ENCODE results near the gene RAPGEF4.

DNA sequence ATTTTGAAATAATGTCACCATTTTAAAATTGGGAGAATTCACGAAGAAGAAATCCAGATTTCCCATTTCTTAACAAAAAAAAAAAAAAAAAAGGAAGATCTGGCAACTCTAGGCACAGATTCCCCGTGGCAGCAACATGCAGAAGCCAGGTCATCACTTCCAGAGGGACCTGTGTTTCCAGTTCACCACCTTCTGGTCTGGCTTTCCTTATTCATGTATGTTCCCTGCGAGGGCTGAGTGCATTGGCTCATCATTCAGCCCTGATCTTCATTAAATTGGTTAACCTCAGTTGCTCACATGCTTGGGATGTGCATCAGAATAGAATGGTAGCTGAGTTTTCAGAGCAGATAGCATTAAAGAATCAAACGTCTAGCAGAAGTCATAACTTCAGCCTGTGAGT is 315.0 kb downstream of the RAPGEF4 start:
- no peak for TF ChIP-seq GATA2 (IDR thresholded peaks at IDR 0.05; ENCODE audit: low read depth, low read length)
- TF ChIP-seq GATA3 (IDR thresholded peaks at IDR 0.05; ENCODE audit: low read depth, low read length), result no peak
